ENCODE data around the gene SUCLG2.

SUCLG2 gene

GRCh38 chr3:67437789-67438188 lies 216.6 kb downstream of the SUCLG2 start:
- no peak for DNase-seq

- no peak for DNase-seq
These were observed 217.3 kb downstream of the SUCLG2 start for GRCh38 chr3:67437090-67437489.

- no peak for DNase-seq
These were observed 221.3 kb downstream of the SUCLG2 start for GRCh38 chr3:67433109-67433508.

GRCh38 chr3:67431887-67432286 lies 222.5 kb downstream of the SUCLG2 start:
- DNase-seq = no peak

- DNase-seq = no peak
These were observed 230.7 kb downstream of the SUCLG2 start for GRCh38 chr3:67423722-67424121.

DNA sequence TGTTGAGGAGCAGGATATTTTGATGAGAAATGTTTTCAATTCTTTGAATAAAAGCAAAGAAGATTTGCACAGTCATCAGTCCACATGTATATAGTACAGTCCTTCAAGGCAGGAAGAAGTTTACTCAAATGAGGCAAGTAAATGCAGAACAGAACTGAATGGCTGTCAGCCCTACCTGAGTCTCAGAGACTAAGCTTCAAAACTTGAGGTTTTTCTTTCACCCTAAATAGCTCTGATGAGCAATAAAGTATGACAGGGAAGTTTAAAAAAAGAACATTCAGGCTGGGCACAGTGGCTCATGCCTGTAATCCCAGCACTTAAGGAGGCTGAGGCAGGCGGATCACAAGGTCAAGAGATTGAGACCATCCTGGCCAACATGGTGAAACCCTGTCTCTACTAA lies 232.5 kb downstream of the SUCLG2 start:
- DNase-seq = no peak

GRCh38 chr3:67419779-67420178 lies 234.6 kb downstream of the SUCLG2 start:
- no peak for DNase-seq

GRCh38 chr3:67419218-67419529 lies 235.2 kb downstream of the SUCLG2 start:
- no peak for DNase-seq

- DNase-seq = no peak
These were observed 235.8 kb downstream of the SUCLG2 start for GRCh38 chr3:67418426-67419217.

DNA sequence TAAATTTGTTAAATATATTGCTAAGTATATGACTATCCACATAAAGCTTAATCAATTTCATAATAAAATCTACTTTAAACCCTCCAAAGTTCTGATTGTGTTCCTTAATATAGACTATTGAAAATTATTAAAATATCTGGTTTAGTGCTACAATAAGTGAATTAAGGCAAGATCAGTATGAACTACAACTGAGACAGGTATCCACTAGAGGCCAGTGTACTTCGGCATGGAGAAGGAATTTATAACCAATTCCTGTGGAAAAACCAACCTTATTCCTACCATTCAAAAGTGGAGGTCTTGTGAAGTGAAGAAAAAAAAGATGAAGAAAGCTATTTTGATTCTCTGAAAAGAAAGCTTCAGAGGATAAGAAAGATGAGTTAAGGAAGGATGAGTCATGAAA lies 237.7 kb downstream of the SUCLG2 start:
- no peak for DNase-seq

- no peak for DNase-seq
These were observed 238.9 kb downstream of the SUCLG2 start for GRCh38 chr3:67415511-67415910.

GRCh38 chr3:67414740-67415139 lies 239.7 kb downstream of the SUCLG2 start:
- DNase-seq = no peak

GRCh38 chr3:67405193-67405592 lies 249.2 kb downstream of the SUCLG2 start:
- DNase-seq = no peak

DNA sequence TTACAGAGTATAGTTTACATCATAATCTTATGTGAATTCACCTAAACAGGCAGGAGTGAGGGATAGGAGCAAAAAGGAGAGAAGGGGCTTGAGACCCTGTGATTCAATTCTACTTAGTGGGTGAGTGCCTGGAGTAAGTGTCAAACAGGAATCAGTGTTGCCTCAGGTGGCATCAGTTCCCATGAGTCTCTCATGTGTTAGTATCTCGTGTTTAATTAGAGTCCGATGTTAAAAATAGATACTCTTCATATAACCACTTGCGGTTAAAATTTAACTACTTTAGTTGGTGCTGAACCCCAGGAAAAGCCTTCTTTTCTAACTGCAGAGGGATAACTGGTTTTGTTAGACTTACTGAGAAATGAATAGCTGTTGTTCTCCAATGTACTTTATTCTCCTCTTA lies 251.5 kb downstream of the SUCLG2 start:
- DNase-seq = no peak

DNA sequence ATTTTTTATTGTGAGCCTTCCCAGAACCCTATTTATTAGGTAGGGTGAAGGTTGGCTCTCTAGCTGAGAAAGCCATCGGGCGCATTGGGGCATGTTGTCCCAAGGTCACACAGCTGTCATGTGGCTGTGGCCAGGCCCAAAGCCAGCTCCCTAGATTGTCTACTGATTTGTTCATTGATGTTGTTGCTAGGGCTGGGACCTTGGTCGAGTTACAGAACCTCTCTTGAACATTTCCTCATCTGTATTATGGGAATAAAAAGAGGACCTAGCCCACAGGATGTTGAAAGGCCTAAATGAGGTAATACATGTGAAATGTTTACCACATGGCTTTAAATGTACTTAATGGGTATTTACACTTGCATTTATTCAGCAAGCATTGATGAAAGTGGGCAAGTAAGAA lies 252.5 kb downstream of the SUCLG2 start:
- no peak for DNase-seq

DNA sequence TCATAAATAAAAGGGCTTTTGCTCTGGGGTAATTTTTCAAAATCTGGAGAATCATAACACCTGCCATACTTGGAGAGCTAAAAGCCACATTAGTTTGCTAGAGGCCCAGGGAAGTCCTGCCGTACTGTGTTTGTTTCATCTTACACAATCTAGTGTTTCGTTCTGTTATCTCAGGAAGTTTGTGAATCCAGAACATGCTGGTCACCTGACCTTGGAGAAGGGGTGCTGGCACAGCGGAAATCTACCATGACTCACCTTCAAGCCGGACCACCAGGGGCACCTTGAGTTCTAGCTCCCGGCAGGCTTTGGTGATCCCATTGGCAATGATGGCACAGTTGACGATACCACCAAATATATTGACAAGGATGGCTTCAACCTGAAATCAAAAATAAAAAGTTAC lies 253.9 kb downstream of the SUCLG2 start:
- no peak for DNase-seq

DNA sequence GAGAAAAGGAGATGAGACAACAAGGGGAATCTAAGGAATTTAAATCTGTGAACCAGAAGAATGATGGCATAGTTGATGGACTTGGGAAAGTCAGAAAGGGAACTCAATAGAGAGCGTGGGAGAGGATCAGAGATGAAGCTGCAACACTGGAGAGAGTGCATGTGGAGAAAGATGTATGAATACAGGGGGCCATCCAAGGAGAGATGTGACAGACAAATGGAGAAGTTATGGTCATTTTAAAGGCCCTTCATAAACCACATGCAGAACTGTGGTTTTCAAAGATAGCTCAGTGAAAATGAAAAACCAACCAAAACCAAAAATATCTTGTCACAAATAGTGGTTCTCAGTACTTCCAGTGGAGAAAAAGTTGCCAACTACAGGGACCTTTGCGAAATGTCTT lies 265.2 kb downstream of the SUCLG2 start:
- DNase-seq = no peak

DNA sequence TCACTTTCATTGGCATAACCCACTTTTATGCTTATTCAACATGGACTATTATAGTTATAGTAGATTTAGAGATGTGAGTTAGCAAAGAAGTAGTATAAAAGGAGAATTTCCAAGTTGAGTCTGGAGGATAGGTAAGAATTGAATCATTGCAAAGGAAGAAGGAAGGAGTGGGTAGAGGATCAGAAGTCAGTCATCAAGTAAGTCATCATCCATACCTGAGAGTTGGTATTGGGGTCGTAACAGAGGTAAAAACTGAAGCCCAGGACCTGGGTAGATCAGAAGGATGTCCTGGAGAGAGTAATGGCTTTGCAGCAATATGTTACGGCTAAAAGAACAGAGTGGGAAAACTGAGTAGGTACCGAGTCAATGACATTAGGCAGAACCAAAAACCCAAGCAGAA lies 265.7 kb downstream of the SUCLG2 start:
- no peak for DNase-seq

GRCh38 chr3:67386451-67386850 lies 268.0 kb downstream of the SUCLG2 start:
- no peak for DNase-seq

DNA sequence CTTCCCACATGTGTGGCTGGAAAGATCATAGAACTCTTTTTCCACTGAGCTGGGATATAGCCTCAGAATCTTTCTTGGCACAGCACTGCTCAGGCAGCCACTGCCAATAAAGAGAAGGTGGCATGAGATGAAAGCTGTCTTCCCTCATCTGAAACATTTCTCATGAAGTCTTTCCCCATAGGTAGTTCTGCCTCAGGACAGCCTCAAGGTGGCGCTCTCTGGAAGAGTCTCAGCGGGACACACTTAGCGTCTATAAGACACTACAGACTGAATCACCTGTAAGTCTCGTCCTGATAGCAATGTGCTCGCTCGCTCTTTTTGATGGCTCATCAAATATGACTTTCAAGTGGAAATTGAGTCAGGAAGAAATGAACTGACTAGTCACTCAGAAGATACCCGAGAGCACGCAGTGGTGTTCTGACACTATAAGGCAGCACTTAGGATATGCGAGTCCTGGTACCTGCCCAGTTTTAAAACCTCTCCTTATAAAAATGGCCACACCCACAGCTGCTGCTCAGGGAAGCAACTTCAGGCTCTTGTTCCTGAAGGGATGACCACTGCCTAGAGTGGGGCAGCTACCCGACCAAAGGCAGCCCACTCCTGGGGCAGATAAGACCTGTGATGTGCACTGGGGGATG lies 269.5 kb downstream of the SUCLG2 start:
- no peak for DNase-seq

DNA sequence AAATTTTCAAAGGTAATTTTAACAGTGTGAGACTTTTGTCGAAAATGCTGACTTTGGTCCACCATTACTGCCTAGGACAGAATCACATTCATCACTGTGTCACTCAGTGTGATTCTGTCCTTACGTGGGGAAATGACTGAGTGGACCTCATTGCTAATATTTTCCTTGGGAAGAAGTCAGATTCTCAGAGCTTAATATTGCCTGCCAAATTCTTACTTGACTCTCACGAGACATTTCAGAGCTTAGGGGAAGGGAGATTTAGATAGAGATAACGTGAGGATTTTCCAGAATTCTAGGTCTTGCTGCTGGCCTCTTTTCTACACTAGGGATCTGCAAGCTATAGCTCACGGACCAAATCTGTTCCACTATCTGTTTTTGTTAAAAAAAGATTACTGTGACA lies 270.4 kb downstream of the SUCLG2 start:
- DNase-seq = no peak

DNA sequence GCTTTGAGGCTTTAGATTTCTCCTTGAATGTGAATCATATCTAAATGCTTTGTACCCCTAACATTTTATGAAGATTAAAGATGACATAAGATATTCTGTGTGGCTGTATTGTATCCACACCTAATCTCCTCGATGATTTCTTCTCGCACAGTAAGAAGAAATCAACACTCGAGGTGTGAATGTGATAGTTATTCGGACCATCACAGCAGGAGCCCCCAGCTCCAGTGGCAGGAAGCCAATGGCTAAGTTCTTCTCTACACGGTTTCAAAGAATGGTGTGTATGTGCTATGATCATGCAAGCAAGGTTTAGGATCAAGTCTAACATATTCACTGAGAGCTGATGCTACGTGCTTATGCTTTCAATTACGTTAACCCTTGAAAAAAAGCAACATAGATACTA lies 271.0 kb downstream of the SUCLG2 start:
- DNase-seq = no peak

DNA sequence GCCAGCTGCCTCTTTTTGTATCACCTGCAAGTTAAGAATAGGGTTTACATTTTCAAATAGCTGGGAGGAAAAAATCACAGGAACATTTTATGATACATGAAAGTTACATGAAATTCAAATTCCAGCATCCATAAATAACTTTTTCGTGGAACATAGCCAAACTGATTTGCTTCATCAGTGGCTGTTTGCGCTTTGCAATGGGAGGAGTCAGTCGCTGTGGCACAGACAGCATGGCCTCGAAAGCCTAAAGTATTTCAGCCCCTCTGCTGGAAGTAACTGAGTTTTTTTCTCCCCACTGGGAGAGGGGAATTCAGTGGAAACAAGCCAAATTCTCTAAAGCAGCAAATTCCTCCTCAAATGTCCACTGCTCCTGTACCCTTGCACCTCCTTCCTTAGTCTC lies 271.9 kb downstream of the SUCLG2 start:
- no peak for DNase-seq

DNA sequence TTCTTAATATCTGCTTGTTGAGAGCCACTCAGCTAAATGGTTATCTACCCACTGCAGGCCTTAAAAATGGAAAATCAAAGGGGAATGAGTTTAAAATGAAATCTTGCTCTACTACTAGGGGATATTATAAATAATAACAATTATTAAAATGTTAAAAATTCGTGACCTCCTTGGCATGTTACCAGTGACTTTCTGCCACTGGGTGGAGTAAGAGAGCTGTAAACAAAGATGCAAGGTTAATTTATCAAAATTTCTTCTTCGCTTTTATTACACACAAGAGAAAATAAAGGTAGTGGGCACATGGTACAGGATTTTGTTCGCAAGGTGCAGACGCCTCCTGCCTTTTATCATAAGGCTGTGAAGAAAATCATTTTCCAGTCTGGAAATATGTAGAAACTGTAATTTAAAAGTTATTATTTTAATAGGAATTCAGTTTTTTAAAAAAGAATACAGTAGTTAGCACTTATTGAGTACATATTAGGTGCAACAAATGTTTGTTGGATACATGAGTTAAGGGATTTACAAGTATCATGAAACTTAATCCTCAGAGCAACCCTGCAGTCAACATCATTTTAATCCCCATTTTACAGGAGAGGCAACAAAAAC lies 272.6 kb downstream of the SUCLG2 start:
- DNase-seq = no peak

DNA sequence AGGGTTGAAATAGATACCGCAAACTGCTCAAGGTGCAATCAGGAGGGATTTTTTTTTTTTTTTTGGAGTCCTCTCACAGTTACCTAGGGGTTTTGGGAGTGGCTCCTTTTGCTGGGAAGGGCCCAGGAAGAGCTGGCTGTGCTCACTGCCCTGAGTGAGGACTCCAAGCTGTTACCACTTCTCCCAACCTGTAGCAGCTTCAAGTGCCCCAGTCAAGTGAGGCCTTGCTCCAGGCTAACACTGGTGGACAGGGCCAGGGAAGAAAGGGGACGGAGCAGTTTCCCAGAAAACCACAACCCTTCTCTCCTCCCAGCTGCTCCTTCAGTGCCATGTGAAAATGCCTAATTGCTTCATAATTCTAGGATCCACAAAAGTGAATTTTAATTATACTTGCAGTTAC lies 274.3 kb downstream of the SUCLG2 start:
- DNase-seq = no peak

Measured in DMS153 (cell line).